B cell (primary cell): ENCODE measurements around the gene MRRF. TPM values are rescaled to one million over a fixed set of nuclear protein-coding genes. Genes with fewer than 3 reads are reported as not detected.

ENCODE experiments used
- ATAC-seq: fragments of 200-7000 bp; cut with Tn5 transposase; one replicate; pipeline ENCODE4 v1.10.0; 2021; ENCODE audit warnings: low read depth, mild to moderate bottlenecking, moderate number of reproducible peaks, moderate library complexity
- CTCF ChIA-PET: fragments of 350-600 bp; sonication (Branson Sonifier 250); formaldehyde crosslinking; loops from one replicate; lab custom pipeline; 2021; ENCODE audit warnings: antibody characterized with exemption, inconsistent platforms; lab: Charles Lee
- POLR2A ChIA-PET: fragments of 350-600 bp; sonication (Branson Sonifier 250); formaldehyde crosslinking; loops from one replicate; lab custom pipeline; 2021; ENCODE audit warnings: antibody characterized with exemption; lab: Charles Lee
- DNase-seq: peaks from one replicate; pipeline ENCODE4 v3.0.0; 2013
- H2AFZ ChIP-seq: 2 replicates; pipeline ENCODE4 v1.6.1; 2012; ENCODE audit warnings: mild to moderate bottlenecking, low read depth, low read length; ENCODE audit not compliant: insufficient read depth, poor library complexity, severe bottlenecking
- H3K27ac ChIP-seq, 2 donors: 1 replicate in 1 of 2; 2 replicates in 1 of 2; pipeline ENCODE4 v1.5.1; 2012 to 2013; ENCODE audit warnings: low read length in 2 of 2, mild to moderate bottlenecking in 2 of 2, moderate library complexity in 1 of 2
- H3K27me3 ChIP-seq, 4 experiments: fragments of 200-600 bp in 1 of 4; sonication (generic) in 1 of 4; replicated peaks in 1 of 4; 1 replicate in 2 of 4; 2 replicates in 2 of 4; pipeline versions ENCODE4 v1.6.1 to v1.7.0; 2013 to 2016; ENCODE audit warnings: low read length in 3 of 4, mild to moderate bottlenecking in 2 of 4, mixed read lengths in 1 of 4, moderate library complexity in 1 of 4; ENCODE audit not compliant: insufficient read depth in 4 of 4, control insufficient read depth in 3 of 4; ENCODE audit errors: control extremely low read depth in 1 of 4
- H3K36me3 ChIP-seq, 2 experiments: replicated peaks in 1 of 2; 1 replicate in 1 of 2; 2 replicates in 1 of 2; pipeline versions ENCODE4 v1.6.1 to v1.7.1; 2013; ENCODE audit warnings: low read length in 1 of 2; ENCODE audit not compliant: insufficient read depth in 2 of 2, control insufficient read depth in 1 of 2; ENCODE audit errors: control extremely low read depth in 1 of 2, extremely low read depth in 1 of 2
- H3K4me1 ChIP-seq, 2 donors: fragments of 200-600 bp in 1 of 2; sonication (generic) in 1 of 2; 1 replicate in 1 of 2; 2 replicates in 1 of 2; pipeline versions ENCODE4 v1.5.1 to v1.6.1; 2013 to 2017; ENCODE audit warnings: low read length in 2 of 2; ENCODE audit not compliant: control insufficient read depth in 2 of 2, insufficient read depth in 2 of 2
- H3K4me2 ChIP-seq: replicated peaks from 2 replicates; pipeline ENCODE3; 2012; ENCODE audit warnings: mild to moderate bottlenecking, low read depth, low read length; ENCODE audit not compliant: poor library complexity, severe bottlenecking
- H3K4me3 ChIP-seq, 5 experiments: fragments of 200-600 bp in 1 of 5; sonication (generic) in 1 of 5; 1 replicate in 3 of 5; 2 replicates in 2 of 5; pipeline versions ENCODE4 v1.5.1 to v1.7.0; 2011 to 2016; ENCODE audit warnings: low read length in 4 of 5, mild to moderate bottlenecking in 4 of 5, low read depth in 2 of 5, control low read depth in 1 of 5, moderate library complexity in 1 of 5; ENCODE audit not compliant: insufficient read depth in 1 of 5; ENCODE audit errors: control extremely low read depth in 1 of 5, extremely low read depth in 1 of 5
- H3K79me2 ChIP-seq: fragments of 200-600 bp; sonication (generic); one replicate; pipeline ENCODE4 v1.6.0; 2016; ENCODE audit warnings: low read length; ENCODE audit not compliant: control insufficient read depth, insufficient read depth
- H3K9ac ChIP-seq: fragments of 200-600 bp; sonication (generic); 2 replicates; pipeline ENCODE4 v1.6.1; 2017; ENCODE audit warnings: mild to moderate bottlenecking, low read length, moderate library complexity
- H3K9me3 ChIP-seq, 3 donors: one replicate each; pipeline versions ENCODE4 v1.6.1 to v1.7.1; 2013; ENCODE audit warnings: low read length in 2 of 3; ENCODE audit not compliant: control insufficient read depth in 2 of 3, insufficient read depth in 1 of 3; ENCODE audit errors: control extremely low read depth in 1 of 3
- H4K20me1 ChIP-seq: 2 replicates; pipeline ENCODE4 v1.6.0; 2012; ENCODE audit warnings: mild to moderate bottlenecking, low read length; ENCODE audit not compliant: insufficient read depth, control insufficient read depth, poor library complexity, severe bottlenecking
- H3K27ac Mint-ChIP-seq: one replicate; pipeline ENCODE4 v1.8.0; 2021; ENCODE audit warnings: mixed read lengths
- H3K27me3 Mint-ChIP-seq: one replicate; pipeline ENCODE4 v1.8.0; 2021; ENCODE audit warnings: mixed read lengths
- H3K4me1 Mint-ChIP-seq: one replicate; pipeline ENCODE4 v1.8.0; 2021; ENCODE audit warnings: mixed read lengths
- H3K4me3 Mint-ChIP-seq: one replicate; pipeline ENCODE4 v1.8.0; 2021; ENCODE audit warnings: mixed read lengths
- H3K9me3 Mint-ChIP-seq: one replicate; pipeline ENCODE4 v1.8.0; 2022; ENCODE audit warnings: mixed read lengths; ENCODE audit not compliant: insufficient read depth
- CTCF ChIP-seq: fragments of 200-600 bp; IDR thresholded peaks from one replicate; pipeline ENCODE4 v1.8.0; 2022; ENCODE audit warnings: antibody characterized with exemption, mild to moderate bottlenecking
- EZH2 ChIP-seq: IDR thresholded peaks from 2 replicates; pipeline ENCODE4 v1.6.1; 2012; ENCODE audit warnings: borderline replicate concordance, low read depth, mild to moderate bottlenecking, moderate library complexity, low read length; ENCODE audit not compliant: insufficient read depth, poor library complexity, severe bottlenecking
- WGBS: methylation state at CpG from one replicate; pipeline ENCODE4 v1.1.5; 2013; ENCODE audit warnings: missing lambda C conversion rate; ENCODE audit not compliant: insufficient coverage; 5-methylcytosine and 5-hydroxymethylcytosine counted together
- intact Hi-C: fragments of 100-400 bp; cut with micrococcal nuclease; formaldehyde crosslinking; loops from one replicate; pipeline ENCODE4 v1.10.0; 2022
- polyA plus RNA-seq: library from polyadenylated mRNA; depleted of rRNA; stranded (reverse); fragments of >200 nt; gene quantifications from 2 replicates; pipeline ENCODE4 v1.2.3, GENCODE V29; 2012
- total RNA-seq, 2 donors: library from RNA; stranded (reverse); fragments of 120-200 nt in 1 of 2; gene quantifications; 1 replicate in 1 of 2; 2 replicates in 1 of 2; pipeline versions ENCODE4 v1.2.3 to v1.2.4, GENCODE V29; 2013 to 2022

The MRRF gene
- total and polyA plus RNA-seq, 2 donors (not counting 1 experiment from before 2014, with no cell fraction given): 38.6 to 44.9 TPM

- CTCF ChIA-PET: interaction anchor here (10.9 to 15.5 kb wide), 2 partner anchors 226 to 251 kb away, joined by 159 to 323 read pairs; no protein-coding TSS in a partner anchor
- no peak overlapping the region for H3K4me3 ChIP-seq
- peaks cover 0 to 14% (median 0%) of the 10 kb centered on the region in 3 donors for H3K9me3 ChIP-seq
- no peak for TF ChIP-seq EZH2
- no peak for TF ChIP-seq CTCF
- H3K36me3 ChIP-seq: no peaks in the 10 kb centered on the region
- intact Hi-C loops: no loop called here
- H3K9ac ChIP-seq: no peak overlapping the region
- H3K4me1 ChIP-seq: peaks cover 9 to 12% of the 10 kb centered on the region in 2 donors
- H3K4me3 Mint-ChIP-seq: no peak overlapping the region
- WGBS: 18% methylated on average over 10 of the region's 12 CpGs
- H3K79me2 ChIP-seq: no peaks in the 10 kb centered on the region
- peaks cover 2% of the 10 kb centered on the region for H3K9me3 Mint-ChIP-seq
- ATAC-seq (no peak), DNase-seq (no peak)
- H3K4me2 ChIP-seq: no peak overlapping the region
- H3K27me3 Mint-ChIP-seq: peaks cover 39% of the 10 kb centered on the region
- no peak overlapping the region for H3K27ac ChIP-seq
- H3K27ac Mint-ChIP-seq: no peak overlapping the region
- H2AFZ ChIP-seq: no peak overlapping the region
- peaks cover 6% of the 10 kb centered on the region for H3K4me1 Mint-ChIP-seq
- H3K27me3 ChIP-seq: peaks cover 0 to 33% (median 12%) of the 10 kb centered on the region in 4 experiments
- H4K20me1 ChIP-seq: no peaks in the 10 kb centered on the region
- POLR2A ChIA-PET: no interaction called here
These were observed 83.7 kb downstream of the MRRF start for GRCh38 chr9:122348288-122348777.

- intact Hi-C loops: no loop called here
- peaks cover 9 to 12% of the 10 kb centered on the region in 2 donors for H3K4me1 ChIP-seq
These were observed 84.1 kb downstream of the MRRF start for GRCh38 chr9:122348791-122349190.

More at GRCh38 chr9:122348791-122349190, 84.1 kb downstream of the MRRF start:
- Histone ChIP-seq H3K27me3 (peaks cover 0 to 35% (median 12%) of the 10 kb centered on the region in 4 experiments), H3K4me2 (no peak overlapping the region), H3K36me3 (no peaks in the 10 kb centered on the region), H3K79me2 (no peaks in the 10 kb centered on the region), H3K9me3 (peaks cover 0 to 19% (median 0%) of the 10 kb centered on the region in 3 donors), H3K4me3 (no peak overlapping the region), H2AFZ (no peak overlapping the region), H3K9ac (no peak overlapping the region), H4K20me1 (no peaks in the 10 kb centered on the region), H3K27ac (no peak overlapping the region)
- WGBS: 100% methylated on average over 1 of the region's 2 CpGs
- Mint-ChIP-seq H3K9me3 (peaks cover 4% of the 10 kb centered on the region), H3K4me1 (peaks cover 6% of the 10 kb centered on the region), H3K4me3 (peak overlapping the region; percentile 44), H3K27ac (no peak overlapping the region), H3K27me3 (peaks cover 39% of the 10 kb centered on the region)
- CTCF ChIA-PET: interaction anchor here (2.2 to 15.5 kb wide), 3 partner anchors 226 to 251 kb away, joined by 12 to 323 read pairs (median 159); no protein-coding TSS in a partner anchor
- POLR2A ChIA-PET: no interaction called here
- DNase-seq: no peak
- TF ChIP-seq EZH2 (no peak), CTCF (no peak)
- ATAC-seq: no peak
